ENCODE data around the gene PIP5KL1.

- no peak for TF ChIP-seq MAX (IDR thresholded peaks at IDR 0.05)
- no peak for TF ChIP-seq ZBTB7A (IDR thresholded peaks at IDR 0.05; ENCODE audit: low read depth)
- TF ChIP-seq EP300 (IDR thresholded peaks at IDR 0.05; ENCODE audit: borderline replicate concordance): no peak
- TF ChIP-seq TAF1 (IDR thresholded peaks at IDR 0.05; ENCODE audit: low read depth): no peak
- no peak for TF ChIP-seq CEBPB (IDR thresholded peaks at IDR 0.05)
- TF ChIP-seq REST (IDR thresholded peaks at IDR 0.05; ENCODE audit: low read depth): no peak
- TF ChIP-seq NFIC (IDR thresholded peaks at IDR 0.05): no peak
These were observed 13.0 kb downstream of the PIP5KL1 start for GRCh38 chr9:127917603-127918002.
